Raji (cell line): Measurements from ENCODE around the gene GPR31.

ENCODE experiments used
- POLR2A ChIP-seq: IDR thresholded peaks from 2 replicates; pipeline ENCODE4 v1.6.1; 2011; ENCODE audit warnings: low read depth, low read length, control low read depth; ENCODE audit not compliant: insufficient read depth

Gene GPR31

GRCh38 chr6:167129562-167129961 is 28.2 kb downstream of the GPR31 start:
- TF ChIP-seq POLR2A, result no peak

GRCh38 chr6:167129159-167129558 is 28.6 kb downstream of the GPR31 start:
- TF ChIP-seq POLR2A, result no peak

- TF ChIP-seq POLR2A, result no peak
Measured at GRCh38 chr6:167127785-167128531, 29.8 kb downstream of the GPR31 start.

GRCh38 chr6:167125855-167126349 is 31.9 kb downstream of the GPR31 start:
- TF ChIP-seq POLR2A, result no peak

- TF ChIP-seq POLR2A, result no peak
Measured at GRCh38 chr6:167125410-167125809, 32.4 kb downstream of the GPR31 start.

GRCh38 chr6:167124753-167125152 is 33.0 kb downstream of the GPR31 start:
- TF ChIP-seq POLR2A, result no peak

GRCh38 chr6:167122827-167123657 is 34.7 kb downstream of the GPR31 start, which contains the start of gene CCR6:
Gene CCR6 (plus strand): TSS chr6:167123096. CDS start chr6:167136135, 13,039 bp downstream.
- TF ChIP-seq POLR2A, result no peak

GRCh38 chr6:167122041-167122826 is 35.5 kb downstream of the GPR31 start:
- no peak for TF ChIP-seq POLR2A

GRCh38 chr6:167121335-167121841 is 36.4 kb downstream of the GPR31 start:
- no peak for TF ChIP-seq POLR2A

- no peak for TF ChIP-seq POLR2A
Measured at GRCh38 chr6:167120583-167120903, 37.2 kb downstream of the GPR31 start.

- no peak for TF ChIP-seq POLR2A
Measured at GRCh38 chr6:167119670-167120582, 37.9 kb downstream of the GPR31 start.

- TF ChIP-seq POLR2A, result no peak
Measured at GRCh38 chr6:167118839-167119238, 38.9 kb downstream of the GPR31 start.

GRCh38 chr6:167118006-167118405 is 39.8 kb downstream of the GPR31 start:
- no peak for TF ChIP-seq POLR2A

GRCh38 chr6:167116838-167117228 is 40.9 kb downstream of the GPR31 start:
- no peak for TF ChIP-seq POLR2A
